Measurements from ENCODE around the gene TPGS2. TPM values are rescaled to one million over a fixed set of nuclear protein-coding genes. Genes with fewer than 3 reads are reported as not detected.
"Not testable (repeated sequence)": the region's sequence is repeated elsewhere in the genome, so short reads cannot be mapped to it uniquely, and the experiment has no call there.

The TPGS2 gene
- total RNA-seq = 10 to 100 TPM; 52.7 to 76.6 TPM

- DNase-seq (ENCODE audit: low spot score) = peak; percentile 92
- no peaks in the 10 kb centered on the region for H3K27me3 Mint-ChIP-seq
- ATAC-seq = peak; percentile 97 to 98
- peak within 1 kb of the TSS; percentile 83 to 85 for H3K27ac Mint-ChIP-seq
- no peaks in the 10 kb centered on the region for H3K9me3 Mint-ChIP-seq
- peaks cover 25 to 30% of the 10 kb centered on the region in 2 donors for H3K4me1 Mint-ChIP-seq (ENCODE audit: low read depth in 2 of 2)
- peak within 1 kb of the TSS; percentile 86 for H3K4me3 Mint-ChIP-seq
- H3K36me3 Mint-ChIP-seq = no peaks in the 10 kb centered on the region
These were observed at the start of gene TPGS2, which contains the start of gene KIAA1328 for GRCh38 chr18:36828630-36829361. TSS of gene TPGS2 (minus strand) at chr18:36829002. CDS start at chr18:36828767, 235 bp downstream. TSS of gene KIAA1328 (plus strand) at chr18:36829127. CDS start at chr18:36829139, 12 bp downstream.

- not testable (repeated sequence) for H3K27me3 Mint-ChIP-seq; H3K4me1 Mint-ChIP-seq (ENCODE audit: low read depth in 2 of 2); DNase-seq (ENCODE audit: low spot score); H3K36me3 Mint-ChIP-seq; ATAC-seq; H3K4me3 Mint-ChIP-seq; H3K9me3 Mint-ChIP-seq; H3K27ac Mint-ChIP-seq
These were observed 45.0 kb upstream of the TPGS2 start for GRCh38 chr18:36873826-36874225.

- no peak overlapping the region for H3K4me3 Mint-ChIP-seq
- no peak overlapping the region for H3K27ac Mint-ChIP-seq
- H3K4me1 Mint-ChIP-seq (ENCODE audit: low read depth in 2 of 2) = peaks cover 0 to 7% of the 10 kb centered on the region in 2 donors
- H3K36me3 Mint-ChIP-seq = peaks cover 4% of the 10 kb centered on the region
- H3K27me3 Mint-ChIP-seq = no peaks in the 10 kb centered on the region
- DNase-seq (ENCODE audit: low spot score) (no peak), ATAC-seq (no peak)
- no peaks in the 10 kb centered on the region for H3K9me3 Mint-ChIP-seq
These were observed 43.5 kb upstream of the TPGS2 start for GRCh38 chr18:36872329-36872728.

GRCh38 chr18:36871801-36872200 is 43.0 kb upstream of the TPGS2 start:
- Mint-ChIP-seq H3K27me3 (no peaks in the 10 kb centered on the region), H3K36me3 (peaks cover 4% of the 10 kb centered on the region), H3K9me3 (no peaks in the 10 kb centered on the region), H3K27ac (no peak overlapping the region), H3K4me1 (ENCODE audit: low read depth in 2 of 2) (peaks cover 0 to 4% of the 10 kb centered on the region in 2 donors), H3K4me3 (no peak overlapping the region)
- DNase-seq (ENCODE audit: low spot score) = no peak
- ATAC-seq = no peak

- Mint-ChIP-seq H3K27ac (no peak overlapping the region), H3K27me3 (no peaks in the 10 kb centered on the region), H3K4me1 (ENCODE audit: low read depth in 2 of 2) (peaks cover 0 to 9% of the 10 kb centered on the region in 2 donors), H3K9me3 (no peaks in the 10 kb centered on the region), H3K4me3 (no peak overlapping the region), H3K36me3 (peaks cover 4% of the 10 kb centered on the region)
- ATAC-seq (no peak), DNase-seq (ENCODE audit: low spot score) (no peak)
These were observed 38.3 kb upstream of the TPGS2 start for GRCh38 chr18:36867056-36867455.

GRCh38 chr18:36862182-36862581 is 33.4 kb upstream of the TPGS2 start:
- Mint-ChIP-seq H3K27ac (no peak overlapping the region), H3K4me3 (no peak overlapping the region), H3K36me3 (peaks cover 4% of the 10 kb centered on the region), H3K4me1 (ENCODE audit: low read depth in 2 of 2) (peaks cover 0 to 9% of the 10 kb centered on the region in 2 donors), H3K9me3 (no peaks in the 10 kb centered on the region), H3K27me3 (no peaks in the 10 kb centered on the region)
- no peak for DNase-seq (ENCODE audit: low spot score)
- peak in 1 of 2 donors; percentile 48 for ATAC-seq

- DNase-seq (ENCODE audit: low spot score) (no peak), ATAC-seq (no peak)
- peaks cover 8% of the 10 kb centered on the region for H3K9me3 Mint-ChIP-seq
- no peaks in the 10 kb centered on the region for H3K4me1 Mint-ChIP-seq (ENCODE audit: low read depth in 2 of 2)
- H3K27me3 Mint-ChIP-seq = no peaks in the 10 kb centered on the region
- peaks cover 24% of the 10 kb centered on the region for H3K36me3 Mint-ChIP-seq
- H3K27ac Mint-ChIP-seq = no peak overlapping the region
- no peak overlapping the region for H3K4me3 Mint-ChIP-seq
These were observed 28.0 kb upstream of the TPGS2 start for GRCh38 chr18:36856815-36857214.

- ATAC-seq = no peak
- no peak for DNase-seq (ENCODE audit: low spot score)
- no peak overlapping the region for H3K27ac Mint-ChIP-seq
- peaks cover 29% of the 10 kb centered on the region for H3K36me3 Mint-ChIP-seq
- H3K4me1 Mint-ChIP-seq (ENCODE audit: low read depth in 2 of 2) = peaks cover 3 to 6% of the 10 kb centered on the region in 2 donors
- no peaks in the 10 kb centered on the region for H3K27me3 Mint-ChIP-seq
- peaks cover 8% of the 10 kb centered on the region for H3K9me3 Mint-ChIP-seq
- no peak overlapping the region for H3K4me3 Mint-ChIP-seq
These were observed 22.4 kb upstream of the TPGS2 start for GRCh38 chr18:36851202-36851590.

- Mint-ChIP-seq H3K4me1 (ENCODE audit: low read depth in 2 of 2) (peaks cover 3 to 6% of the 10 kb centered on the region in 2 donors), H3K36me3 (peaks cover 26% of the 10 kb centered on the region), H3K27me3 (no peaks in the 10 kb centered on the region), H3K9me3 (peaks cover 8% of the 10 kb centered on the region), H3K27ac (no peak overlapping the region), H3K4me3 (no peak overlapping the region)
- ATAC-seq (peak in 1 of 2 donors; percentile 85), DNase-seq (ENCODE audit: low spot score) (no peak)
These were observed 21.9 kb upstream of the TPGS2 start for GRCh38 chr18:36850527-36851201.

GRCh38 chr18:36849288-36850006 is 20.6 kb upstream of the TPGS2 start:
- no peak overlapping the region for H3K4me3 Mint-ChIP-seq
- no peak overlapping the region for H3K27ac Mint-ChIP-seq
- peaks cover 8% of the 10 kb centered on the region for H3K9me3 Mint-ChIP-seq
- peaks cover 26% of the 10 kb centered on the region for H3K36me3 Mint-ChIP-seq
- H3K4me1 Mint-ChIP-seq (ENCODE audit: low read depth in 2 of 2) = peaks cover 3 to 6% of the 10 kb centered on the region in 2 donors
- no peak for ATAC-seq
- DNase-seq (ENCODE audit: low spot score) = no peak
- H3K27me3 Mint-ChIP-seq = no peaks in the 10 kb centered on the region

- no peak for DNase-seq (ENCODE audit: low spot score)
- Mint-ChIP-seq H3K4me1 (ENCODE audit: low read depth in 2 of 2) (peaks cover 3 to 6% of the 10 kb centered on the region in 2 donors), H3K4me3 (no peak overlapping the region), H3K27ac (no peak overlapping the region), H3K36me3 (peaks cover 26% of the 10 kb centered on the region), H3K27me3 (no peaks in the 10 kb centered on the region), H3K9me3 (peaks cover 8% of the 10 kb centered on the region)
- ATAC-seq = no peak
These were observed 19.8 kb upstream of the TPGS2 start for GRCh38 chr18:36848609-36849008.

GRCh38 chr18:36843784-36844183 is 15.0 kb upstream of the TPGS2 start:
- Mint-ChIP-seq H3K27ac (no peak overlapping the region), H3K4me3 (no peak overlapping the region), H3K27me3 (no peaks in the 10 kb centered on the region), H3K9me3 (no peaks in the 10 kb centered on the region), H3K4me1 (ENCODE audit: low read depth in 2 of 2) (peaks cover 0 to 2% of the 10 kb centered on the region in 2 donors), H3K36me3 (peaks cover 18% of the 10 kb centered on the region)
- no peak for DNase-seq (ENCODE audit: low spot score)
- no peak for ATAC-seq

- H3K36me3 Mint-ChIP-seq = peaks cover 18% of the 10 kb centered on the region
- ATAC-seq = no peak
These were observed 14.4 kb upstream of the TPGS2 start for GRCh38 chr18:36843199-36843598.

GRCh38 chr18:36839835-36840234 is 11.0 kb upstream of the TPGS2 start:
- DNase-seq (ENCODE audit: low spot score) = no peak
- H3K4me1 Mint-ChIP-seq (ENCODE audit: low read depth in 2 of 2) = peaks cover 0 to 2% of the 10 kb centered on the region in 2 donors
- no peak overlapping the region for H3K4me3 Mint-ChIP-seq
- no peak overlapping the region for H3K27ac Mint-ChIP-seq
- ATAC-seq = no peak
- no peaks in the 10 kb centered on the region for H3K27me3 Mint-ChIP-seq
- H3K9me3 Mint-ChIP-seq = no peaks in the 10 kb centered on the region
- H3K36me3 Mint-ChIP-seq = peaks cover 18% of the 10 kb centered on the region

More at GRCh38 chr18:36843199-36843598, 14.4 kb upstream of the TPGS2 start:
- DNase-seq (ENCODE audit: low spot score) = no peak
- Mint-ChIP-seq H3K4me1 (ENCODE audit: low read depth in 2 of 2) (peaks cover 0 to 2% of the 10 kb centered on the region in 2 donors), H3K9me3 (no peaks in the 10 kb centered on the region), H3K4me3 (no peak overlapping the region), H3K27me3 (no peaks in the 10 kb centered on the region), H3K27ac (no peak overlapping the region)
